HCT116 (cell line): ENCODE data around the gene XYLT1. TPM values are rescaled to one million over a fixed set of nuclear protein-coding genes. Genes with fewer than 3 reads are reported as not detected.

Experiments
- ATAC-seq: fragments of 200-7000 bp; cut with Tn5 transposase; 2 replicates; pipeline ENCODE4 v1.9.1; 2020; ENCODE audit warnings: mild to moderate bottlenecking, moderate library complexity
- BruUV-seq: library from RNA; stranded (reverse); fragments of 400-500 nt; replicated peaks from 2 replicates; lab custom pipeline; 2021; lab: Mats Ljungman, UMichigan
- CTCF ChIA-PET: fragments of 300-600 bp; sonication (Branson Sonifier 250); formaldehyde crosslinking; loops from one replicate; lab custom pipeline; 2021; ENCODE audit warnings: antibody characterized with exemption; lab: Charles Lee
- POLR2A ChIA-PET: fragments of 300-600, 350-600 bp; sonication (Branson Sonifier 250); formaldehyde crosslinking; loops from one replicate; lab custom pipeline; 2021; ENCODE audit warnings: antibody characterized with exemption; lab: Charles Lee
- RAD21 ChIA-PET, 2 experiments: fragments of 300-600 bp; sonication (Branson Sonifier 250); formaldehyde crosslinking; loops; one replicate each; lab custom pipeline; 2023; ENCODE audit warnings: low total read pairs in 2 of 2; ENCODE audit not compliant: uncharacterized antibody in 2 of 2, unreplicated experiment in 2 of 2, low non-redundant PET in 1 of 2; lab: Charles Lee
- DNase-seq: peaks from one replicate; pipeline ENCODE4 v3.0.0-alpha.2; 2010; ENCODE audit warnings: low read depth, low spot score
- H2AFZ ChIP-seq: fragments of 200-600 bp; shearing (Covaris generic), sonication (generic); 2 replicates; pipeline ENCODE4 v1.6.1; 2017; ENCODE audit warnings: low read depth, mixed run types, mixed read lengths, antibody characterized with exemption, low read length; ENCODE audit not compliant: poor library complexity, severe bottlenecking
- H3K27ac ChIP-seq: 2 replicates; pipeline ENCODE4 v1.5.1; 2012; ENCODE audit warnings: low read depth, low read length
- H3K27me3 ChIP-seq: fragments of 200-600 bp; sonication (generic); 2 replicates; pipeline ENCODE4 v1.6.1; 2016; ENCODE audit warnings: mixed run types, low read length, mixed read lengths; ENCODE audit not compliant: insufficient read depth
- H3K36me3 ChIP-seq, 2 experiments: fragments of 200-500 bp in 1 of 2; fragments of 200-600 bp in 1 of 2; sonication (Bioruptor generic) in 1 of 2; sonication (generic) in 1 of 2; 2 replicates each; pipeline versions ENCODE4 v1.5.1 to v1.6.1; 2014 to 2016; ENCODE audit warnings: low read length in 2 of 2, inconsistent platforms in 1 of 2, mixed read lengths in 1 of 2, mixed run types in 1 of 2; ENCODE audit not compliant: insufficient read depth in 2 of 2, control insufficient read depth in 1 of 2
- H3K4me1 ChIP-seq, 2 experiments: fragments of 200-600 bp in 1 of 2; sonication (generic) in 1 of 2; 2 replicates each; pipeline versions ENCODE4 v1.5.1 to v1.6.1; 2012 to 2017; ENCODE audit warnings: low read length in 2 of 2, inconsistent platforms in 1 of 2, mild to moderate bottlenecking in 1 of 2, mixed read lengths in 1 of 2, mixed run types in 1 of 2, moderate library complexity in 1 of 2; ENCODE audit not compliant: insufficient read depth in 2 of 2, control insufficient read depth in 1 of 2
- H3K4me2 ChIP-seq: fragments of 200-600 bp; sonication (generic); 2 replicates; pipeline ENCODE4 v1.6.1; 2017; ENCODE audit warnings: mixed run types, low read length, mixed read lengths
- H3K4me3 ChIP-seq, 2 experiments: fragments of 200-600 bp in 1 of 2; sonication (generic) in 1 of 2; replicated peaks in 1 of 2; 2 replicates each; pipeline ENCODE4 v1.5.1; 2011 to 2016; ENCODE audit warnings: low read length in 2 of 2, control low read depth in 1 of 2, low read depth in 1 of 2, mild to moderate bottlenecking in 1 of 2, mixed read lengths in 1 of 2, mixed run types in 1 of 2
- H3K79me2 ChIP-seq: fragments of 200-600 bp; sonication (generic); 2 replicates; pipeline ENCODE4 v1.6.1; 2017; ENCODE audit warnings: mild to moderate bottlenecking, mixed run types, low read length, moderate library complexity, mixed read lengths; ENCODE audit not compliant: insufficient read depth
- H3K9ac ChIP-seq: fragments of 200-600 bp; sonication (generic); 2 replicates; pipeline ENCODE4 v1.6.1; 2016; ENCODE audit warnings: low read length, mixed read lengths
- H3K9me2 ChIP-seq: fragments of 200-600 bp; sonication (generic), shearing (Covaris generic); 2 replicates; pipeline ENCODE4 v1.6.1; 2017; ENCODE audit warnings: mixed run types, mild to moderate bottlenecking, moderate library complexity; ENCODE audit not compliant: insufficient read depth
- H3K9me3 ChIP-seq, 2 experiments: fragments of 200-500 bp in 1 of 2; fragments of 200-600 bp in 1 of 2; sonication (Bioruptor generic) in 1 of 2; sonication (generic) in 1 of 2; 2 replicates each; pipeline ENCODE4 v1.6.1; 2014 to 2017; ENCODE audit warnings: low read length in 2 of 2, mixed read lengths in 2 of 2, inconsistent platforms in 1 of 2, low read depth in 1 of 2, mild to moderate bottlenecking in 1 of 2, mixed run types in 1 of 2, moderate library complexity in 1 of 2; ENCODE audit not compliant: control insufficient read depth in 1 of 2, insufficient read depth in 1 of 2
- H4K20me1 ChIP-seq: fragments of 200-600 bp; sonication (generic), shearing (Covaris generic); 2 replicates; pipeline ENCODE4 v1.6.1; 2017; ENCODE audit warnings: mixed run types, mild to moderate bottlenecking, moderate library complexity; ENCODE audit not compliant: insufficient read depth
- CEBPB ChIP-seq: IDR thresholded peaks from 2 replicates; pipeline ENCODE4 v1.6.1; 2012; ENCODE audit warnings: low read depth
- EGR1 ChIP-seq: IDR thresholded peaks from 2 replicates; pipeline ENCODE4 v1.6.1; 2012; ENCODE audit warnings: low read depth
- ELF1 ChIP-seq: IDR thresholded peaks from 2 replicates; pipeline ENCODE4 v1.6.1; 2012; ENCODE audit warnings: low read depth, borderline replicate concordance
- FOSL1 ChIP-seq: IDR thresholded peaks from 2 replicates; pipeline ENCODE4 v1.6.1; 2012; ENCODE audit warnings: low read depth
- POLR2AphosphoS5 ChIP-seq: IDR thresholded peaks from 2 replicates; pipeline ENCODE4 v1.6.1; 2011; ENCODE audit warnings: mild to moderate bottlenecking, low read depth, low read length, moderate library complexity
- RAD21 ChIP-seq: IDR thresholded peaks from 2 replicates; pipeline ENCODE4 v1.6.1; 2012; ENCODE audit warnings: low read depth, mild to moderate bottlenecking
- SIN3A ChIP-seq: IDR thresholded peaks from 2 replicates; pipeline ENCODE4 v1.6.1; 2012; ENCODE audit warnings: low read depth
- SP1 ChIP-seq: IDR thresholded peaks from 2 replicates; pipeline ENCODE4 v1.6.1; 2012; ENCODE audit warnings: low read depth
- SRF ChIP-seq: IDR thresholded peaks from 2 replicates; pipeline ENCODE4 v1.6.1; 2012; ENCODE audit warnings: low read depth
- ZNF274 ChIP-seq: fragments of 200-500 bp; sonication (Bioruptor generic); IDR thresholded peaks from 2 replicates; pipeline ENCODE4 v1.6.1; 2014; ENCODE audit warnings: mild to moderate bottlenecking, low read depth, low read length, inconsistent platforms
- intact Hi-C: fragments of 100-400 bp; cut with micrococcal nuclease; formaldehyde crosslinking; loops from 2 replicates; pipeline ENCODE4 v1.10.0; 2022
- total RNA-seq: library from RNA; stranded (reverse); gene quantifications from one replicate; pipeline ENCODE4 v1.2.1, GENCODE V29; 2021; ENCODE audit not compliant: unreplicated experiment
- TF ChIP-seq, protein P1 (sequence below): IDR thresholded peaks from 2 replicates; pipeline ENCODE4 v1.6.1; 2012; ENCODE audit warnings: low read depth
- TF ChIP-seq, protein P2 (sequence below): IDR thresholded peaks from 2 replicates; pipeline ENCODE4 v1.6.1; 2011; ENCODE audit warnings: mild to moderate bottlenecking, low read length, moderate library complexity; ENCODE audit not compliant: insufficient replicate concordance; ENCODE audit errors: extremely low read depth
- TF ChIP-seq, protein P3 (sequence below), 3 experiments: fragments of 200-600 bp in 1 of 3; sonication (generic) in 1 of 3; IDR thresholded peaks in 2 of 3; conservative IDR thresholded peaks in 1 of 3; 2 replicates each; pipeline ENCODE4 v1.5.1; 2012 to 2017; ENCODE audit warnings: low read depth in 2 of 3, low read length in 2 of 3, antibody characterized with exemption in 1 of 3, borderline replicate concordance in 1 of 3, control low read depth in 1 of 3, mild to moderate bottlenecking in 1 of 3, mixed read lengths in 1 of 3, mixed run types in 1 of 3, moderate library complexity in 1 of 3; ENCODE audit not compliant: insufficient read depth in 1 of 3
- TF ChIP-seq, protein P4 (sequence below): IDR thresholded peaks from 2 replicates; pipeline ENCODE4 v1.6.1; 2012
- TF ChIP-seq, protein P5 (sequence below): IDR thresholded peaks from 2 replicates; pipeline ENCODE4 v1.6.1; 2012

Gene XYLT1
- total RNA-seq, 1 experiment from 2014 or later: 4.5 TPM

DNA sequence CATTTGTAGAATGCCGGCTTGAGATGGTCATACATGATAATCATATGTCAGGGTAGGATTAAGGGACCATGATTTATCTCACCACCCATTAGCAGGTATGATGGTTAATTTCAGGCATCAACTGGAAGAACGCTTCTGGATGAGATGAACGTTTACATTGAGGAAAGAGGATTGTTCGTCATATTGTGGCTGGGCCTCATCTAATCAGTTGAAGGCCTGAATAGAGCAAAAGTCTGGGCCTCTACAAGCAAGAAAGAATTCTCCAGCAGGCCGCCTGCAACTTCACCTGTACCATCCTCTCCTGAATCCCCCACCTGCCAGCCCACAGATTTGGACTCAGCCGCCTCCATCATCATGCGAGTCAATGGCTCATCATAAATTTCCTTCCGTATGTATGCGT is 30.6 kb upstream of the XYLT1 start:
- TF ChIP-seq ELF1: no peak
- TF ChIP-seq, protein P1, sequence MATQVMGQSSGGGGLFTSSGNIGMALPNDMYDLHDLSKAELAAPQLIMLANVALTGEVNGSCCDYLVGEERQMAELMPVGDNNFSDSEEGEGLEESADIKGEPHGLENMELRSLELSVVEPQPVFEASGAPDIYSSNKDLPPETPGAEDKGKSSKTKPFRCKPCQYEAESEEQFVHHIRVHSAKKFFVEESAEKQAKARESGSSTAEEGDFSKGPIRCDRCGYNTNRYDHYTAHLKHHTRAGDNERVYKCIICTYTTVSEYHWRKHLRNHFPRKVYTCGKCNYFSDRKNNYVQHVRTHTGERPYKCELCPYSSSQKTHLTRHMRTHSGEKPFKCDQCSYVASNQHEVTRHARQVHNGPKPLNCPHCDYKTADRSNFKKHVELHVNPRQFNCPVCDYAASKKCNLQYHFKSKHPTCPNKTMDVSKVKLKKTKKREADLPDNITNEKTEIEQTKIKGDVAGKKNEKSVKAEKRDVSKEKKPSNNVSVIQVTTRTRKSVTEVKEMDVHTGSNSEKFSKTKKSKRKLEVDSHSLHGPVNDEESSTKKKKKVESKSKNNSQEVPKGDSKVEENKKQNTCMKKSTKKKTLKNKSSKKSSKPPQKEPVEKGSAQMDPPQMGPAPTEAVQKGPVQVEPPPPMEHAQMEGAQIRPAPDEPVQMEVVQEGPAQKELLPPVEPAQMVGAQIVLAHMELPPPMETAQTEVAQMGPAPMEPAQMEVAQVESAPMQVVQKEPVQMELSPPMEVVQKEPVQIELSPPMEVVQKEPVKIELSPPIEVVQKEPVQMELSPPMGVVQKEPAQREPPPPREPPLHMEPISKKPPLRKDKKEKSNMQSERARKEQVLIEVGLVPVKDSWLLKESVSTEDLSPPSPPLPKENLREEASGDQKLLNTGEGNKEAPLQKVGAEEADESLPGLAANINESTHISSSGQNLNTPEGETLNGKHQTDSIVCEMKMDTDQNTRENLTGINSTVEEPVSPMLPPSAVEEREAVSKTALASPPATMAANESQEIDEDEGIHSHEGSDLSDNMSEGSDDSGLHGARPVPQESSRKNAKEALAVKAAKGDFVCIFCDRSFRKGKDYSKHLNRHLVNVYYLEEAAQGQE: no peak
- TF ChIP-seq SP1: no peak
- no peak for TF ChIP-seq POLR2AphosphoS5
- TF ChIP-seq, protein P2, sequence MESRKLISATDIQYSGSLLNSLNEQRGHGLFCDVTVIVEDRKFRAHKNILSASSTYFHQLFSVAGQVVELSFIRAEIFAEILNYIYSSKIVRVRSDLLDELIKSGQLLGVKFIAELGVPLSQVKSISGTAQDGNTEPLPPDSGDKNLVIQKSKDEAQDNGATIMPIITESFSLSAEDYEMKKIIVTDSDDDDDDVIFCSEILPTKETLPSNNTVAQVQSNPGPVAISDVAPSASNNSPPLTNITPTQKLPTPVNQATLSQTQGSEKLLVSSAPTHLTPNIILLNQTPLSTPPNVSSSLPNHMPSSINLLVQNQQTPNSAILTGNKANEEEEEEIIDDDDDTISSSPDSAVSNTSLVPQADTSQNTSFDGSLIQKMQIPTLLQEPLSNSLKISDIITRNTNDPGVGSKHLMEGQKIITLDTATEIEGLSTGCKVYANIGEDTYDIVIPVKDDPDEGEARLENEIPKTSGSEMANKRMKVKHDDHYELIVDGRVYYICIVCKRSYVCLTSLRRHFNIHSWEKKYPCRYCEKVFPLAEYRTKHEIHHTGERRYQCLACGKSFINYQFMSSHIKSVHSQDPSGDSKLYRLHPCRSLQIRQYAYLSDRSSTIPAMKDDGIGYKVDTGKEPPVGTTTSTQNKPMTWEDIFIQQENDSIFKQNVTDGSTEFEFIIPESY: no peak
- TF ChIP-seq, protein P3, sequence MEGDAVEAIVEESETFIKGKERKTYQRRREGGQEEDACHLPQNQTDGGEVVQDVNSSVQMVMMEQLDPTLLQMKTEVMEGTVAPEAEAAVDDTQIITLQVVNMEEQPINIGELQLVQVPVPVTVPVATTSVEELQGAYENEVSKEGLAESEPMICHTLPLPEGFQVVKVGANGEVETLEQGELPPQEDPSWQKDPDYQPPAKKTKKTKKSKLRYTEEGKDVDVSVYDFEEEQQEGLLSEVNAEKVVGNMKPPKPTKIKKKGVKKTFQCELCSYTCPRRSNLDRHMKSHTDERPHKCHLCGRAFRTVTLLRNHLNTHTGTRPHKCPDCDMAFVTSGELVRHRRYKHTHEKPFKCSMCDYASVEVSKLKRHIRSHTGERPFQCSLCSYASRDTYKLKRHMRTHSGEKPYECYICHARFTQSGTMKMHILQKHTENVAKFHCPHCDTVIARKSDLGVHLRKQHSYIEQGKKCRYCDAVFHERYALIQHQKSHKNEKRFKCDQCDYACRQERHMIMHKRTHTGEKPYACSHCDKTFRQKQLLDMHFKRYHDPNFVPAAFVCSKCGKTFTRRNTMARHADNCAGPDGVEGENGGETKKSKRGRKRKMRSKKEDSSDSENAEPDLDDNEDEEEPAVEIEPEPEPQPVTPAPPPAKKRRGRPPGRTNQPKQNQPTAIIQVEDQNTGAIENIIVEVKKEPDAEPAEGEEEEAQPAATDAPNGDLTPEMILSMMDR (IDR thresholded peaks at IDR 0.05 in 2 of 3, conservative IDR thresholded peaks at IDR 0.05 in 1 of 3; ENCODE audit: borderline replicate concordance in 1 of 3, insufficient read depth in 1 of 3, low read depth in 2 of 3, low read length in 2 of 3): no peak
- TF ChIP-seq RAD21: no peak
- TF ChIP-seq EGR1: no peak
- no peak for TF ChIP-seq CEBPB
- TF ChIP-seq SIN3A: no peak
- TF ChIP-seq, protein P4, sequence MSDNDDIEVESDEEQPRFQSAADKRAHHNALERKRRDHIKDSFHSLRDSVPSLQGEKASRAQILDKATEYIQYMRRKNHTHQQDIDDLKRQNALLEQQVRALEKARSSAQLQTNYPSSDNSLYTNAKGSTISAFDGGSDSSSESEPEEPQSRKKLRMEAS: no peak
- no peak for TF ChIP-seq FOSL1
- TF ChIP-seq ZNF274: no peak
- TF ChIP-seq, protein P5, sequence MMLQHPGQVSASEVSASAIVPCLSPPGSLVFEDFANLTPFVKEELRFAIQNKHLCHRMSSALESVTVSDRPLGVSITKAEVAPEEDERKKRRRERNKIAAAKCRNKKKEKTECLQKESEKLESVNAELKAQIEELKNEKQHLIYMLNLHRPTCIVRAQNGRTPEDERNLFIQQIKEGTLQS: no peak
- TF ChIP-seq SRF: no peak
- no peaks in the 10 kb centered on the region for H3K4me1 ChIP-seq
- no TSS peak for BruUV-seq

More for the DNA sequence above, 30.6 kb upstream of the XYLT1 start:
- Histone ChIP-seq H3K36me3 (no peaks in the 10 kb centered on the region), H3K27me3 (peaks cover 54% of the 10 kb centered on the region), H2AFZ (no peak overlapping the region), H3K4me3 (no peak overlapping the region), H3K27ac (no peak overlapping the region), H4K20me1 (no peaks in the 10 kb centered on the region), H3K9ac (no peak overlapping the region), H3K4me2 (no peak overlapping the region), H3K9me2 (no peaks in the 10 kb centered on the region), H3K9me3 (no peaks in the 10 kb centered on the region), H3K79me2 (no peaks in the 10 kb centered on the region)
- no peak for ATAC-seq
- intact Hi-C loops: no loop called here
- DNase-seq: no peak
- ChIA-PET POLR2A (no interaction called here), CTCF (interaction anchor here (0.8 kb wide), 1 partner anchor 44 kb away, joined by 3 read pairs; no protein-coding TSS in a partner anchor), RAD21 (no interaction called here)
